DOHH2 (cell line): Measurements from ENCODE around the gene CDSN.

Experiments used
- H3F3A ChIP-seq: fragments of 200-600 bp; sonication (generic), shearing (Covaris generic); 2 replicates; pipeline ENCODE4 v1.6.0; 2016; ENCODE audit warnings: antibody characterized with exemption, mild to moderate bottlenecking; ENCODE audit not compliant: control insufficient read depth, insufficient read depth
- H3K27ac ChIP-seq: fragments of 200-600 bp; sonication (generic); 2 replicates; pipeline ENCODE4 v1.5.1; 2014; ENCODE audit warnings: low read depth, mild to moderate bottlenecking, low read length, moderate library complexity
- H3K27me3 ChIP-seq: fragments of 200-600 bp; sonication (generic); 2 replicates; pipeline ENCODE4 v1.6.1; 2014; ENCODE audit warnings: mild to moderate bottlenecking, low read length, mixed read lengths; ENCODE audit not compliant: control insufficient read depth
- H3K36me3 ChIP-seq: fragments of 200-600 bp; sonication (generic); 2 replicates; pipeline ENCODE4 v1.6.1; 2014; ENCODE audit warnings: mild to moderate bottlenecking, low read length, moderate library complexity, mixed read lengths; ENCODE audit not compliant: control insufficient read depth
- H3K4me1 ChIP-seq: fragments of 200-600 bp; sonication (generic); 2 replicates; pipeline ENCODE4 v1.6.1; 2014; ENCODE audit warnings: mild to moderate bottlenecking, low read length, mixed read lengths; ENCODE audit not compliant: control insufficient read depth
- H3K4me2 ChIP-seq: fragments of 200-600 bp; sonication (generic); 2 replicates; pipeline ENCODE4 v1.6.0; 2014; ENCODE audit warnings: mild to moderate bottlenecking, low read length, moderate library complexity
- H3K4me3 ChIP-seq: fragments of 200-600 bp; sonication (generic); 2 replicates; pipeline ENCODE4 v1.5.1; 2014; ENCODE audit warnings: mild to moderate bottlenecking, low read length, mixed read lengths
- H3K79me2 ChIP-seq: fragments of 200-600 bp; sonication (generic); 2 replicates; pipeline ENCODE4 v1.6.1; 2014; ENCODE audit warnings: mild to moderate bottlenecking, low read length, mixed read lengths; ENCODE audit not compliant: control insufficient read depth
- H3K9me2 ChIP-seq: fragments of 200-600 bp; sonication (generic); replicated peaks from 2 replicates; pipeline ENCODE4 v1.6.1; 2014; ENCODE audit warnings: mild to moderate bottlenecking, low read length, mixed read lengths; ENCODE audit not compliant: control insufficient read depth
- H3K9me3 ChIP-seq: fragments of 200-600 bp; sonication (generic); 2 replicates; pipeline ENCODE4 v1.6.1; 2014; ENCODE audit warnings: antibody characterized with exemption, low read length, mixed read lengths; ENCODE audit not compliant: control insufficient read depth, insufficient read depth
- H4K20me1 ChIP-seq: fragments of 200-600 bp; sonication (generic); 2 replicates; pipeline ENCODE4 v1.6.0; 2014; ENCODE audit warnings: low read depth, mild to moderate bottlenecking, antibody characterized with exemption, low read length, moderate library complexity; ENCODE audit not compliant: control insufficient read depth, insufficient read depth
- EZH2phosphoT487 ChIP-seq: fragments of 200-600 bp; sonication (generic); IDR thresholded peaks from 2 replicates; pipeline ENCODE4 v1.6.1; 2017; ENCODE audit warnings: borderline replicate concordance, mild to moderate bottlenecking, antibody characterized with exemption, low read length, moderate library complexity, mixed read lengths
- TF ChIP-seq, protein P1 (sequence below): fragments of 200-600 bp; sonication (generic); IDR thresholded peaks from one replicate; pipeline ENCODE4 v1.5.1; 2014; ENCODE audit warnings: antibody characterized with exemption, mild to moderate bottlenecking, low read depth, low read length; ENCODE audit not compliant: poor library complexity, severe bottlenecking

CDSN gene

DNA sequence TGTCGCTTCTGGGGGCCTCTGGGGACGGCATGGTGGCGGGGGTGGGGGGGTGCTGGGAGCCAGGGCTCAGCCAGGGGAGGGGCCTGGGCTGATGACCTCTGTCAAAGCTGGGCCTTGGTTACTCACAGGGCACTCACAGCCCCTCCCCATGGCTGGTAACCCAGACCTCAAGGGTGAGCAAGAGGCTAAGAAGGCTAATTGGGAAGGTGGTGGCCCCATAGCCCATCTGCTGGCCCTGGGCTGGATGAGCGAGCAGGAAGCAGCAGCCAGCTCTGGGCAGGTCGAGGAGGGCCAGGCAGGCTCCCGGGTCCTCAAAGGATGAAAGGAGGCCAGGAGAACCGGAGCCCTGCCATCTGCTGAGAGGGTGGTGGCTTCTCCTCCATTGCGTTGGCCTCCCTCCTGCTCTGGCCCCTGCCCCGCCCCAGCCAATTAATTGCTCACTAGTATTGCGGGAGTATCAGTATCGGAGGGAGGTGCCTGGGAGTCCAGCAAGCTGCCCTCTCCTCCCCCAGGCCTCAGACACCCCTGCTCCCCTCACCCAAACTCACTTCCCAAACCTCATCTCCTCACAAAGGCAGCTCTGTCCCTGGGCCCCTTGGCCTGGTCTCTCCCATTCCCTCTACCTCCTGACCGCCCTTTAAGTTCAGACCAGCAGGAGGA lies 1.0 kb upstream of the CDSN start:
- Histone ChIP-seq H3K27ac (no peak overlapping the region), H3K27me3 (no peaks in the 10 kb centered on the region; the same call in 1 of the 2 replicates), H3K9me2 (no peaks in the 10 kb centered on the region), H3K4me1 (no peaks in the 10 kb centered on the region), H3F3A (no peaks in the 10 kb centered on the region), H3K9me3 (no peaks in the 10 kb centered on the region), H3K79me2 (no peaks in the 10 kb centered on the region), H3K36me3 (no peaks in the 10 kb centered on the region), H3K4me2 (no peak overlapping the region), H4K20me1 (no peaks in the 10 kb centered on the region), H3K4me3 (no peak overlapping the region)
- TF ChIP-seq, protein P1, sequence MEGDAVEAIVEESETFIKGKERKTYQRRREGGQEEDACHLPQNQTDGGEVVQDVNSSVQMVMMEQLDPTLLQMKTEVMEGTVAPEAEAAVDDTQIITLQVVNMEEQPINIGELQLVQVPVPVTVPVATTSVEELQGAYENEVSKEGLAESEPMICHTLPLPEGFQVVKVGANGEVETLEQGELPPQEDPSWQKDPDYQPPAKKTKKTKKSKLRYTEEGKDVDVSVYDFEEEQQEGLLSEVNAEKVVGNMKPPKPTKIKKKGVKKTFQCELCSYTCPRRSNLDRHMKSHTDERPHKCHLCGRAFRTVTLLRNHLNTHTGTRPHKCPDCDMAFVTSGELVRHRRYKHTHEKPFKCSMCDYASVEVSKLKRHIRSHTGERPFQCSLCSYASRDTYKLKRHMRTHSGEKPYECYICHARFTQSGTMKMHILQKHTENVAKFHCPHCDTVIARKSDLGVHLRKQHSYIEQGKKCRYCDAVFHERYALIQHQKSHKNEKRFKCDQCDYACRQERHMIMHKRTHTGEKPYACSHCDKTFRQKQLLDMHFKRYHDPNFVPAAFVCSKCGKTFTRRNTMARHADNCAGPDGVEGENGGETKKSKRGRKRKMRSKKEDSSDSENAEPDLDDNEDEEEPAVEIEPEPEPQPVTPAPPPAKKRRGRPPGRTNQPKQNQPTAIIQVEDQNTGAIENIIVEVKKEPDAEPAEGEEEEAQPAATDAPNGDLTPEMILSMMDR: no peak
- no peak for TF ChIP-seq EZH2phosphoT487

DNA sequence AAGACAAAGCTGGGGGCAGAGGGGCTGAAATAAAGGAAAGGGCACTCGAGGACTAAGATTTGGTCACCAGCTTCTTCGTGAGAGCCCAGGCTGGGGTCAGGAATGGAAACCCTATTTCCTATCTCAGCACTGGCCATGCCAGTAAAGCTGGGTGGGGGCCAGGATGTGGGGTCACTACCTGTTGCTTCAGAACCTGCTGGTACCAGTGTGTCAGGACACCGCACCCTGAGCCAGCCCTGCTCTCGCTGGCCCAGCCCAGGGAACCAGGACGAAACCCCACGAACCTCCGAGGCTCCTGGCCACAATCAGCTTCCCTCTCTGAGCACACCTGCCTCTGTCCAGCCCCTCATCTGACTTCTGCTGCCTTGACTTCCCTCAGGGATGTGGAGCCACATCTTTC lies 2.1 kb downstream of the CDSN start:
- Histone ChIP-seq H3K4me3 (no peak overlapping the region), H3K9me2 (no peaks in the 10 kb centered on the region), H3K4me1 (no peaks in the 10 kb centered on the region), H3K27ac (no peak overlapping the region), H3K79me2 (no peaks in the 10 kb centered on the region), H4K20me1 (no peaks in the 10 kb centered on the region), H3K9me3 (no peaks in the 10 kb centered on the region), H3K27me3 (peaks cover 8% of the 10 kb centered on the region; the same call in 1 of the 2 replicates), H3F3A (no peaks in the 10 kb centered on the region), H3K36me3 (no peaks in the 10 kb centered on the region), H3K4me2 (no peak overlapping the region)
- TF ChIP-seq EZH2phosphoT487: no peak
- TF ChIP-seq, protein P1: no peak

DNA sequence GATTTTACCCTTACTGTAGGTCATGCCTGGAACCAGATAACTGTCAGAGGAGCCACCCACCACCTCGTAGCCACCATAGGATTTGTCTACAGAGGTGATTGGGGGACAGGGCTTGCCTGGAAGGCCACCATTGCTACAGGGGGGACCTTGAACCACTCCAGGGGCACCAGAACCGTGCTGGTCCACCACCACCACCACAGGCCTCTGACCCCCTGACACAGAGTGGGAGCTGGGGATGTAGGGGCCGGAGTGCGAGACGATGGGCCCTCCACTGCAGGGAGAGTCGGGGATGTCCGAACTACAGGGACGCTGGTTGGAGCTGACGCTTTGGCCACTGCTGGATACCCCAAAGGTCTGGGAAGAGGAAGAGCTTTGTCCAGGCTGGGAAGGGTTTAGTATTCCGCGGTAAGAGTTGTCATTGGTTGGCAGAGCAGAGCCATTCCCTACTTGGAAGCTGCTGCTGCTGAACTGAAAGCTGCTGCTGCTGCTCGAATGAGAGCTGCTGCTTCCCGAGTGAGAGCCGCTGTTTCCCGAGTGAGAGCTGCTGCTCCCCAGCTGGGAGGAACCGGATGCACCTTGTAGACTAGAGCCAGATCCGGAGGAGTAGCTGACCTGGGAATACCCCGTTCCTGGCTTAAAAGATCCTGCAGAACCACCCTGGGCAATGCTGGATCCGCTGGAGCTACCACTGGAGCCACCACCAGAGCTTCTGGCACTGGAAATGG lies 3.4 kb downstream of the CDSN start:
- no peaks in the 10 kb centered on the region for H3K36me3 ChIP-seq
- H3K4me1 ChIP-seq: no peaks in the 10 kb centered on the region
- H3K9me3 ChIP-seq: no peaks in the 10 kb centered on the region
- H3K4me2 ChIP-seq: no peak overlapping the region
- H3F3A ChIP-seq: no peaks in the 10 kb centered on the region
- TF ChIP-seq, protein P1: no peak
- TF ChIP-seq EZH2phosphoT487: no peak
- H3K4me3 ChIP-seq: no peak overlapping the region
- H3K9me2 ChIP-seq: no peaks in the 10 kb centered on the region
- H3K27ac ChIP-seq: no peak overlapping the region
- peaks cover 8% of the 10 kb centered on the region; the same call in 1 of the 2 replicates for H3K27me3 ChIP-seq
- no peaks in the 10 kb centered on the region for H3K79me2 ChIP-seq
- no peaks in the 10 kb centered on the region for H4K20me1 ChIP-seq
